Esophagus squamous epithelium (tissue), 4 donors: ENCODE data around the gene LRRTM1.

Source experiments
- CTCF ChIP-seq, 6 experiments: fragments of 450-650 bp in 4 of 6; fragments of 200-600 bp in 2 of 6; sonication (generic) in 2 of 6; IDR thresholded peaks; one replicate each; pipeline ENCODE4 v1.5.1; 2016 to 2019; ENCODE audit warnings: antibody characterized with exemption in 6 of 6, mild to moderate bottlenecking in 4 of 6, moderate library complexity in 4 of 6
- POLR2A ChIP-seq, 4 donors: fragments of 450-650 bp; IDR thresholded peaks; one replicate each; pipeline ENCODE4 v1.6.1; 2017; ENCODE audit warnings: antibody characterized with exemption in 4 of 4, mild to moderate bottlenecking in 4 of 4, moderate library complexity in 3 of 4

- TF ChIP-seq POLR2A (IDR thresholded peaks at IDR 0.05), result no peak
- no peak for TF ChIP-seq CTCF (IDR thresholded peaks at IDR 0.05)
Observed at GRCh38 chr2:80266231-80266630, 38.3 kb downstream of the LRRTM1 start.
